Mesenchymal stem cell (in vitro differentiated cells and primary cell): Measurements from ENCODE around the gene KIAA1217.

Source experiments
- DNase-seq: peaks from one replicate; pipeline ENCODE4 v3.0.0-alpha.2; 2013
- H2AFZ ChIP-seq: one replicate; pipeline ENCODE4 v1.6.1; 2013; ENCODE audit warnings: low read depth, mild to moderate bottlenecking, control low read depth, inconsistent platforms, low read length, moderate library complexity
- H2AK5ac ChIP-seq: 2 replicates; pipeline ENCODE4 v1.6.1; 2013; ENCODE audit warnings: low read length, moderate library complexity, mild to moderate bottlenecking, inconsistent platforms; ENCODE audit not compliant: severe bottlenecking
- H2BK120ac ChIP-seq: one replicate; pipeline ENCODE4 v1.6.1; 2013; ENCODE audit warnings: low read depth, mild to moderate bottlenecking, inconsistent platforms, low read length, moderate library complexity
- H2BK12ac ChIP-seq, 2 experiments: one replicate each; pipeline ENCODE4 v1.6.1; 2013; ENCODE audit warnings: inconsistent platforms in 2 of 2, low read length in 2 of 2, mild to moderate bottlenecking in 2 of 2, moderate library complexity in 2 of 2, control low read depth in 1 of 2
- H2BK15ac ChIP-seq: one replicate; pipeline ENCODE4 v1.6.1; 2013; ENCODE audit warnings: mild to moderate bottlenecking, low read depth, inconsistent platforms; ENCODE audit not compliant: poor library complexity, severe bottlenecking
- H2BK5ac ChIP-seq: 2 replicates; pipeline ENCODE4 v1.6.1; 2013; ENCODE audit warnings: low read depth, mild to moderate bottlenecking, low read length, control low read depth, inconsistent platforms; ENCODE audit not compliant: poor library complexity, severe bottlenecking
- H3K14ac ChIP-seq, 2 experiments: one replicate each; pipeline ENCODE4 v1.6.1; 2013; ENCODE audit warnings: inconsistent platforms in 2 of 2, low read length in 2 of 2, control low read depth in 1 of 2, mild to moderate bottlenecking in 1 of 2, moderate library complexity in 1 of 2
- H3K18ac ChIP-seq, 2 experiments: one replicate each; pipeline ENCODE4 v1.6.1; 2013; ENCODE audit warnings: inconsistent platforms in 2 of 2, low read length in 2 of 2, control low read depth in 1 of 2, low read depth in 1 of 2, mild to moderate bottlenecking in 1 of 2
- H3K23ac ChIP-seq, 2 experiments: one replicate each; pipeline ENCODE4 v1.6.1; 2013; ENCODE audit warnings: inconsistent platforms in 2 of 2, low read length in 2 of 2, mild to moderate bottlenecking in 2 of 2, moderate library complexity in 2 of 2, control low read depth in 1 of 2
- H3K27ac ChIP-seq: 2 replicates; pipeline ENCODE4 v1.5.1; 2013; ENCODE audit warnings: mild to moderate bottlenecking, moderate library complexity, low read length, control low read depth, inconsistent platforms; ENCODE audit not compliant: poor library complexity, severe bottlenecking
- H3K27me3 ChIP-seq, 2 experiments: 2 replicates each; pipeline versions ENCODE4 v1.6.1 to v1.7.0; 2013; ENCODE audit warnings: low read length in 2 of 2, mild to moderate bottlenecking in 2 of 2, moderate library complexity in 2 of 2, control low read depth in 1 of 2, inconsistent platforms in 1 of 2; ENCODE audit not compliant: control insufficient read depth in 1 of 2, insufficient read depth in 1 of 2
- H3K36me3 ChIP-seq, 2 experiments: 2 replicates each; pipeline versions ENCODE4 v1.6.1 to v1.7.0; 2013; ENCODE audit warnings: low read length in 2 of 2, control low read depth in 1 of 2, inconsistent platforms in 1 of 2, low read depth in 1 of 2, mild to moderate bottlenecking in 1 of 2; ENCODE audit not compliant: insufficient read depth in 2 of 2, control insufficient read depth in 1 of 2
- H3K4ac ChIP-seq, 2 experiments: one replicate each; pipeline ENCODE4 v1.6.1; 2013; ENCODE audit warnings: inconsistent platforms in 2 of 2, low read length in 2 of 2, mild to moderate bottlenecking in 2 of 2, moderate library complexity in 2 of 2, control low read depth in 1 of 2, low read depth in 1 of 2
- H3K4me1 ChIP-seq: 2 replicates; pipeline ENCODE4 v1.6.1; 2013; ENCODE audit warnings: low read depth, low read length, control low read depth; ENCODE audit not compliant: control insufficient read depth, insufficient read depth
- H3K4me2 ChIP-seq: 2 replicates; pipeline ENCODE4 v1.6.1; 2013; ENCODE audit warnings: low read length, mild to moderate bottlenecking, inconsistent platforms; ENCODE audit not compliant: poor library complexity, severe bottlenecking
- H3K4me3 ChIP-seq, 2 experiments: 2 replicates each; pipeline versions ENCODE4 v1.5.1 to v1.7.0; 2013; ENCODE audit warnings: low read length in 2 of 2, mild to moderate bottlenecking in 2 of 2, control low read depth in 1 of 2, low read depth in 1 of 2; ENCODE audit not compliant: insufficient read depth in 1 of 2
- H3K79me1 ChIP-seq: replicated peaks from 2 replicates; pipeline ENCODE4 v1.6.1; 2013; ENCODE audit warnings: mild to moderate bottlenecking, control low read depth, low read length, inconsistent platforms; ENCODE audit not compliant: poor library complexity, severe bottlenecking
- H3K9ac ChIP-seq: 2 replicates; pipeline ENCODE4 v1.7.0; 2013; ENCODE audit warnings: mild to moderate bottlenecking, low read length, moderate library complexity
- H3K9me3 ChIP-seq: 2 replicates; pipeline ENCODE4 v1.7.0; 2013; ENCODE audit warnings: mild to moderate bottlenecking, low read length; ENCODE audit not compliant: control insufficient read depth
- H4K8ac ChIP-seq: one replicate; pipeline ENCODE4 v1.6.1; 2013; ENCODE audit warnings: inconsistent platforms, mild to moderate bottlenecking, low read length, moderate library complexity
- H4K91ac ChIP-seq: one replicate; pipeline ENCODE4 v1.6.1; 2013; ENCODE audit warnings: mild to moderate bottlenecking, low read length, inconsistent platforms
- WGBS: methylation state at CpG from one replicate; pipeline ENCODE4 v1.1.7; 2013; ENCODE audit warnings: mixed read lengths; 5-methylcytosine and 5-hydroxymethylcytosine counted together

Gene KIAA1217

DNA sequence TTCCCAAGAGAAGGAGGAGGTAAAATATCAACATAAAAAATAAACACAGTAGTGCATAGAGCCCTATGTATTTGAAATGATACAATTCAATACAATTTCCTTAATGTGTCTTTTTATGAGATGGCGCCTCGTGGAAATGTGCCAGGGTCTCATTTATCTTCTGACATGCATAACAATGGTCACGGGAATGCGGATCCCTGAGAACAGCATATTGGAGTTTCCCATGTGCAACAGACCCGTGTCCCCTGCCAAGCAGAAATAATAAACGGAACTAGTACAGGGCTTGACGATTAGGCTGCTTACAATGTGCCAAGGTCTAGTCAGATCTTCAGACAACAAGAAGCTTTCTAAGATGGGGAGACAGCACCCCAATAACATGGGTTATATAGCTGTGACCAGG lies 296.8 kb downstream of the KIAA1217 start:
- Histone ChIP-seq H3K4me3 (no peak overlapping the region), H3K27me3 (no peaks in the 10 kb centered on the region), H3K4ac (no peak overlapping the region), H4K91ac (no peak overlapping the region), H2AFZ (no peak overlapping the region), H2BK12ac (no peak overlapping the region), H3K4me2 (no peak overlapping the region), H3K4me1 (peaks cover 2% of the 10 kb centered on the region), H3K9me3 (no peaks in the 10 kb centered on the region), H4K8ac (no peak overlapping the region), H2BK120ac (no peak overlapping the region), H2BK5ac (no peak overlapping the region), H3K18ac (no peak overlapping the region), H3K23ac (no peak overlapping the region), H2BK15ac (no peak overlapping the region), H3K79me1 (no peaks in the 10 kb centered on the region), H3K27ac (no peak overlapping the region), H2AK5ac (no peak overlapping the region), H3K14ac (no peak overlapping the region), H3K36me3 (peaks cover 17 to 93% of the 10 kb centered on the region in 2 experiments), H3K9ac (no peak overlapping the region)
- DNase-seq = no peak
- WGBS = 95% methylated on average over 7 of the region's 7 CpGs

DNA sequence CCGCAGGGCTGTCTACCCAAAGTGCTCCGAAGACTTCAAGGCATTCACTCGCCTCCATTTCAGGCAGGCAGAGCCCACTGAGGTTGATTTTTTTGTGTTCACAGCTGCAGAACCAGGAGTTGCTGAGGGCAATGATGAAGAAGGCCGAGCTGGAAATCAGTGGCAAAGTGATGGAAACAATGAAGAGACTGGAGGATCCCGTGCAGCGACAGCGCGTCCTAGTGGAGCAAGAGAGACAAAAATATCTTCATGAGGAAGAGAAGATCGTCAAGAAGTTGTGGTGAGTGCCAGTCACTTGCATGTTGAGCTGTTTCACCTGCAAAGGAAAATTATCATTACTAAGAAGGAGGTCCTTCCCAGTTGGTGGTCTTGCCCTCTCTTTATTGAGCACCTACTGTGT lies 304.2 kb downstream of the KIAA1217 start:
- H2BK12ac ChIP-seq = no peak overlapping the region
- DNase-seq = peak; percentile 26
- no peak overlapping the region for H3K4ac ChIP-seq
- no peaks in the 10 kb centered on the region for H3K79me1 ChIP-seq
- no peak overlapping the region for H4K91ac ChIP-seq
- H4K8ac ChIP-seq = no peak overlapping the region
- H2BK15ac ChIP-seq = no peak overlapping the region
- no peak overlapping the region for H3K23ac ChIP-seq
- no peak overlapping the region for H3K27ac ChIP-seq
- no peaks in the 10 kb centered on the region for H3K27me3 ChIP-seq
- H3K4me3 ChIP-seq = no peak overlapping the region
- no peak overlapping the region for H2AK5ac ChIP-seq
- H2AFZ ChIP-seq = no peak overlapping the region
- no peak overlapping the region for H3K14ac ChIP-seq
- peaks cover 22 to 85% of the 10 kb centered on the region in 2 experiments for H3K36me3 ChIP-seq
- 85% methylated on average over 9 of the region's 9 CpGs for WGBS
- H3K18ac ChIP-seq = no peak overlapping the region
- H3K9me3 ChIP-seq = no peaks in the 10 kb centered on the region
- H2BK120ac ChIP-seq = no peak overlapping the region
- no peak overlapping the region for H3K4me2 ChIP-seq
- H3K9ac ChIP-seq = no peak overlapping the region
- H2BK5ac ChIP-seq = no peak overlapping the region
- no peaks in the 10 kb centered on the region for H3K4me1 ChIP-seq

DNA sequence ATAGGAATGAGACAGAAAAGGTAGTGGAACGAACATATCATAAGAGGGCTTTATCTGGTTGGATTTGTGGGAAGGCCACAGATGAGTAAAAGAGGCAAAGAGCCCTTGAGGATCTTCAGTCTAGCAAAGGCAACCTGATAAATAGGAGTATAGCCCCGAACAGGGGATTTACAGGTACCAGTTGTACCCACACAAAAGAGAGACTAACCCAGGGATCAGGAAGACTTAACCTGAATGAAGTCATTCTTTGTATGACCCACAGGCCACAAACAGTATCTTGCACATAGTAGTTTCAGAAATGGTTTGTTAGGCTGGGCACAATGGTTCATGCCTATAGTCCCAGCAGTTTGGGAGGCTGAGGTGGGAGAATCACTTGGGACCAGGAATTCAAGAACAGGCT lies 306.5 kb downstream of the KIAA1217 start:
- Histone ChIP-seq H2BK120ac (no peak overlapping the region), H4K91ac (no peak overlapping the region), H4K8ac (no peak overlapping the region), H3K23ac (no peak overlapping the region), H3K9ac (no peak overlapping the region), H3K36me3 (peaks cover 28 to 78% of the 10 kb centered on the region in 2 experiments), H3K18ac (no peak overlapping the region), H2BK5ac (no peak overlapping the region), H2BK15ac (no peak overlapping the region), H3K4ac (no peak overlapping the region), H3K79me1 (no peaks in the 10 kb centered on the region), H3K9me3 (no peaks in the 10 kb centered on the region), H2AK5ac (no peak overlapping the region), H3K4me1 (no peaks in the 10 kb centered on the region), H3K4me3 (no peak overlapping the region), H3K27ac (no peak overlapping the region), H3K4me2 (no peak overlapping the region), H2BK12ac (no peak overlapping the region), H3K14ac (no peak overlapping the region), H2AFZ (no peak overlapping the region), H3K27me3 (no peaks in the 10 kb centered on the region)
- WGBS = 77% methylated on average over 1 of the region's 2 CpGs
- no peak for DNase-seq

DNA sequence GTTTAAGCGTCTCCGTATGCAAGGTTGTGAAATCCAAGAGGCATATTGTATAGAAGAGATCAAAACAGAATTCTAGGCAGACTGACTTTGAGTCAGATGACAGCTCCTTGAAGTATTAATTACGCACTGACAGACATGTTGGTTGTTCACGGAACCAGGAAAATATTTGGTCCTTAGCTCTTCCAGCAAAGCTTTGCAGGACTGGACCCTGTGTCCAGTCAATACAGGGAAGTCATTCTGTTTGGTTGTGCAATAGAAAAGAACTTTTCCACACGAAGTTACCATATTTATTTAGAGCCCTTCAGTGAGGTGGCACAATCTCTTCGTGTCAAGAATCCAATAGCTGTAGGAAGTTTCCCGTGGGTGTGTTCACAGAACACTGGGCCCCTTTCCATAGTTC lies 309.5 kb downstream of the KIAA1217 start:
- Histone ChIP-seq H3K4ac (no peak overlapping the region), H3K9ac (peak overlapping the region; percentile 15), H3K18ac (no peak overlapping the region), H2BK5ac (no peak overlapping the region), H3K79me1 (no peaks in the 10 kb centered on the region), H3K23ac (no peak overlapping the region), H3K9me3 (no peaks in the 10 kb centered on the region), H2AFZ (no peak overlapping the region), H3K4me2 (no peak overlapping the region), H4K8ac (no peak overlapping the region), H2BK120ac (no peak overlapping the region), H2AK5ac (no peak overlapping the region), H2BK15ac (no peak overlapping the region), H3K27ac (no peak overlapping the region), H3K4me1 (no peaks in the 10 kb centered on the region), H2BK12ac (no peak overlapping the region), H4K91ac (no peak overlapping the region), H3K4me3 (no peak overlapping the region), H3K27me3 (no peaks in the 10 kb centered on the region), H3K14ac (no peak overlapping the region), H3K36me3 (peaks cover 25 to 78% of the 10 kb centered on the region in 2 experiments)
- DNase-seq = peak; percentile 1
- WGBS = 88% methylated on average over 7 of the region's 7 CpGs
